GM18508 (cell line): Measurements from ENCODE around the gene MKRN2OS.

Experiments
- ATAC-seq: cut with Tn5 transposase; IDR thresholded peaks from one replicate; pipeline ENCODE4 v1.9.1; 2021; ENCODE audit warnings: moderate number of reproducible peaks; ENCODE audit not compliant: insufficient read depth, unreplicated experiment

The MKRN2OS gene, protein sequence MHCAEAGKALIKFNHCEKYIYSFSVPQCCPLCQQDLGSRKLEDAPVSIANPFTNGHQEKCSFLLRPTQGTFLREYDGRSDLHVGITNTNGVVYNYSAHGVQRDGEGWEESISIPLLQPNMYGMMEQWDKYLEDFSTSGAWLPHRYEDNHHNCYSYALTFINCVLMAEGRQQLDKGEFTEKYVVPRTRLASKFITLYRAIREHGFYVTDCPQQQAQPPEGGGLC

DNA sequence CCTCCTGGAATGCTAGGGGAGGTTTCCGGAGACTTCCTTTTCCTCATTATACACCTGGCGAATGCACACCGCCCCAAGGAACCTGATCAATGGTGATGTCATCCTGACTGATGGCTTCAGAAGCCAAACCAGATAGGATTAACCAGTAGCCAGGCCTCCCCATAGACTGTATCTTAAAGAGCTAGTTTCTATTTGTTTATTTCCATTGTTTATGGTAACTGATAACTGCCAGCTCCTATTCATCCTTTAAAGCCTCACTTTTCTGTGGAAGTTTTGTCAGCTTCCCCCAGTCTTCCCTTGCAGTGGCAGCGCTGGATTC, at the start of gene MKRN2OS:
Gene MKRN2OS (minus strand): TSS at position 27 of the 319 bp plus-strand sequence. CDS start 35 bp downstream, outside the sequence.
- no peak for ATAC-seq

DNA sequence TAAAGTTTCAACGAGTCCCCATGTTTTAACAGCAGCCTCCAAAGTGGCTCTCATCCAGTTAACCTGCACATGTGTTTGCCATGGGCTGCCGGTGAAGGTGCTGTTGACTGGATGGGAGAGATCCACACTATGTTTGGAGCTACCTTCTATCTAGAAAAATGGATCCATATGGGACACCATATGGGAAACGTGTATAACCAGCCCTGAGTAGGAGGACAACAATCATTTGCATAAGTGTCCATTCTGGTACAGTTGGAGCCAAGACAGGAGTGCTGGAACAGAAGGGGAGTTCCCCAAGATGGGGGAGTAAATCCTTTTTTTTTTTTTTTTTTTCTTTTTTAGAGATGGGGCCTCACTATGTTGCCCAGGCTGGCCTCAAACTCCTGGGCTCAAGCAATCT, 48.2 kb upstream of the MKRN2OS start:
- no peak for ATAC-seq

DNA sequence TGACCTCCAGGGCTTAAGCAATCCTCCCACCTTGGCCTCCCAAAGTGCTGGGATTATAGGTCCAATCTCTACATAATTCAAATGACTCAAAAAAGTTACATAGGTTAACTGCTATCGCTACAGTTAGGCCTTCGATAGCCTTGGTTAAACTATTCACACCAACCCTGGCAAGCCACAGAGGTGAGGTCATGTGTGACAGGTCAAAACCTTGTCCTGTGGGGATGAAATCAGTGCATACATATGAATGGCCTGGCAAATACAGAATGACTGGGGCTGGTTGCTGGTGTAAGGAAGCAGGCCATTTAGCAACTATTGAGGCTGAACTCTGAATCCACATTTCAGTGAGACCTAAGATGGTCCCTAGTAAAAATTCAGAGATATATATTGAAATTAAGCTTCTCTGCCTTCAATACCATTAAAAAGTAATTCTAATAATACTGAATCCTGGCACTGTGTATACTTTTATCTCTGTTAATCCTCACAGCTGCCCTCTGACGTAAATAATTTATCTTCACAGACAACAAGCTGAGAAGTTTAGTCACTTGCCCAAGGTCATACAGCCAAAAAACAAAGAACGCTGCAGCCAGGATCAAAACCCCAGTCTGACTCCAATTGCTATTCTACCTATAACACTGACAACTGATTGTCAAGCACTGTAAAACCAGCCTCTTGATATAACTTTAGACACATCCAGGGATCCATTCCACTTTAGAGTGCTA, 46.9 kb upstream of the MKRN2OS start:
- no peak for ATAC-seq

DNA sequence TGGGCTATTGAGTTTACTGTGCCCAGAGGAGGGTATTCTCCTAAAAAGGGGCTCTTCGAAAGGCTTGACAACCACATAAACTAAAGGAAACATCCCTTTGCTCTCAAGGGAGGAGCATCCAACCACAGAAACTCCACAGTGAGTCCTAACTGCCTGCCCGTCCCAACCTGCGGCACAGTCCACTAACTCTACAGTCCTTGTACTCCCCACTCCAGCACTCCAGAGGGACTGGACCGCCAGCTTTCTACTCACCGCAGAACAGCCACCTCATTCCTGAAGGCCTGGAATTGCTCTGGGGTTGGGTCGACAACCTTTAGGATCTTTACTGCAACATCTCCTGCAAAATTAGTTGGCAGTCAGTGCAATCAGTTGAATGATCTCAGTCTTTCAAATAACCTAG, 46.2 kb upstream of the MKRN2OS start:
- no peak for ATAC-seq

DNA sequence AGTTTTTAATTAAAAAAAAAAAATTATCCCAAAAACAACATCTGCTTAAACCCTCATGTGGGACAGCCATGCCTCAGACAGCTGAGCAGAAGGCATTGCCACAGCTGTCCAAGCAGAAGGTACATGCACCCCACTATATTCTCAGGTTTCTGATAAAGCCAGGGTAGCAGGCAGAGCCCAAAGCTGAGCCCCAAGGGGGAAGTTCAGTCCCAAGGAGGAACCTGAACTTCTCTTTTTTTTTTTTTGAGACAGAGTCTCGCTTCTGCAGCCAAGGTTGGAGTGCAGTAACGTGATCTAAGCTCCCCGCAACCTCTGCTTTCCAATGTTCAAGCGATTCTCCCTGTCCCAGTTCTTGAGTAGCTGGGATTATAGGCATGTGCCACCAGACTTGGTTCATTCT, 44.8 kb upstream of the MKRN2OS start:
- no peak for ATAC-seq

DNA sequence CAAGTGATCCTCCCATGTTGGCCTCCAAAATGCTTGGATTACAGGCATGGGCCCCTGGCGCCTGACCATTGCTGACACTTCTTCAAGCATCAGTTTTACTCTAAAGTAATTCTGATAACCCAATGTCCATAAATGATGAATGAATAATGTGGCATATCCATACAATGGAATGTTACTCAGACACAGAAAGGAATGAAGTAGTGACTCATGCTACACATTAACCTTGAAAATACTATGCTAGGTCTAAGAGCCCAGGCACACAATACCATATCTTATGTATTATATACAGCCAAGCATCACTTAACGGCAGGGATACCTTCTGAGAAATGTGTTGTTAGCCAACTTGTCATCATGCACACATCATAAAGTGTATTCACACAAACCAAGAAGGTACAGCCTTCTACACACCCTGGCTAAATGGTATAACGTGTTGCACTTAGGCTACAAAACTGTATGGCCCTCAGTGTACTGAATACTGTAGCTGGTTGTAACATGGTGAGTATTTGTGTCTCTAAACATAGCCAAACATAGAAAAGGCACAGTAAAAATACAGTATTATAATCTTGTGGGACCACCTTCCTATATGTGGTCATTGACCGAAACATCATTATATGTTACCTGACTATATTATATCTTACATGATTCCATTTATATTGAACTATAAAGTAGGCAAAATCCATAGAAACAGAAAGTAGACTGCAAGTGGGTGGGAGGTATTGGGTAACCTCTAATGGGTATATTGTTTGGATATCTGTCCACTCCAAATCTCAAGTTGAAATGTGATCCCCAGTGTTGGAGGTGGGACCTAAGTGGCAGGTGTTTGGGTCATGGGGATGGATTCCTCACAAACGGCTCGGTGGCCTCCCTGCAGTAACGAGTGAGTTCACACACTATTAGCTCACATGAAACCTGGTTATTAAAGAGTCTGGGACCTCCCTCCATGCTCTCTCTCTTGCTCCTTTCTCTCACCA, 43.0 kb upstream of the MKRN2OS start:
- no peak for ATAC-seq

DNA sequence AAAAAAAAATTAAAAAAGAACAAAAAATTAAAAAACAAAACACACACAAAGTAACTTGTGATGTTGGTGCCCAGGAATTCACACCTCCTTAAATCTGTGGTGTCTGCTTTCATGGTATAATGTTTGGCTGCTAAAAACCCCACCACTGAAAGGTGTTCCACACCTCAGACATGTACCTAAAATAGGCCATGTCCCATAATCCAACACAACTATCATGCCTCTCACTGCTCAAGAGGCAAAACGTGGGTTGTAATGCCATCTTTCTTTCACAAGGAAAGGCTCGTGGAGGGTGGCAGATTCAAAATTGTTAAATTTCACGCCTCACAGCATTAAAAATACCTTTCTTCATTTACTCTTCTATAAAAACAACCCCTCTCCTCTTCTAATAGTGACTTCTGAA, 41.1 kb upstream of the MKRN2OS start:
- no peak for ATAC-seq

DNA sequence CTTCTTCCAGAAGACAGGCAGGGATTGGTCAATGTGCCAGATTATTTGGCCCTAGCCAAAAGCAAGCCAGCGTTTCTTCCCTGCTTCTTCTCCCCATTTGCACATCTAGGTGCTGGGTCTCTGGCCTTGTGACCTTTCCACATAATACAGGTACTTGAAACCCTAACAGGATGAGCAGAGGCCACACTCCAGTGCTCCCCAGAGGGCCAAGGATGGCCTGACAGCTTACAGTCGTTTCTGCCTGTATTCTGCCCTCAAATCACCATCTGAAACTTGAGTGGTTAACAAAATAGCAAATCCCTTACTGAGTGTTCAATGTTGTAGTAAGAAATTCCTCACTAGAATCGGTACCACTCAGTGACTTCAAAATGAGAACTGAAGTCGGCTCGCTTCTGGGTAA, 40.7 kb upstream of the MKRN2OS start:
- ATAC-seq = no peak

DNA sequence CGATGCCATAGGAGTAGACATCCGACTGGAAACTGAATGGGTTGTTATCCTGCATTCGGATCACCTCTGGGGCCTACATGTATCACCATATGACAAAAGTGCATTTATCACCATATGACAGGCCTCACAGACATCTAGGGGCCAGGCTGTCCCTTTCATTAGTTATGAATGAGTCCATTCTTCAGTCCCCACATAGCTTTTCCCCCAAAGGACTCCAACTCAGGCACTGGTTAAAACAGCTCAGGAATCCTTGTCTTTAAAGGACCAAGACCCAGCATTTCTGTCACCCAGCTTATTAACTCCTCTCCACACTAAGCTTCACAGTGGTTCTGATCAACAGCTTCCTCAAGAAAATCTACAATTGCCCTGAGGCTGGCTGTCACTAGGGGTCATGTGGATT, 39.9 kb upstream of the MKRN2OS start:
- ATAC-seq = no peak

DNA sequence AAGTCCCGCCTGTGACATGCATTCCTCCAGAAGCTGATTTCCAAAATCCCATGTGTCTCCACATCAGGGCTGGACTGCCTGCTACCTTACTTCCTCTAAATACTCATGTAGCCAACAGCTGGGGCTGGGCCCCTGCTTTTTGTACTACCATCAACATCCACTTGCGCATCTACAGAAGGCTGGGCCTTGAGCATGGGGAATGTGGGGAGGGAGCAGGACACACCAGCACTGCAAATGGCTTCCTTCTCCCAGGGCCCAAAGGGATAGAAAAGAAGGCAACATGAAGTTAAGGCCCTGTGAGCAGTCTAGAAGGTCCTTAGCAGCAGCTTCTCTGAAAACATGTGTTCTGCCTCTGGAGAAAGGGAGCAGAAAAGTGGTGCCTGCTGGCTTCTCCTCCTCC, 38.8 kb upstream of the MKRN2OS start:
- ATAC-seq = no peak

DNA sequence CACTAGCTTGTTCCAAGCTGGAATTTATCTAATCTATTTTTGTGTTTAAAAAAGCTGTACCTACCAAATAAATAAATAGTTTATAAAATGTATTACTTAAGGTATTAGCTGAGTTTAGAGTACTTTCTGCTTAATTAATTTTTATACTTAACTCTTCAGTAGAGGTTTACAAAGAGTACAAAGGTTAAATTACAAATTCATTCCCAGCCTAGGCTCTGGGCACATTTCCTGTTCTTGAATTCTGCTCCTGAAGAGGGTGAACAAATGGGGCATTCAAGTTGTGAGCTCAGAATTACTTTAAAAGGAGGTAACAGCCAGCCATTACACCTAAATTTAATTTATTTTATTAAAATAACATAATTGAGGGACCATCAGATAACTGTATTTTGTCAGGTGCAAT, 38.0 kb upstream of the MKRN2OS start:
- ATAC-seq = no peak

DNA sequence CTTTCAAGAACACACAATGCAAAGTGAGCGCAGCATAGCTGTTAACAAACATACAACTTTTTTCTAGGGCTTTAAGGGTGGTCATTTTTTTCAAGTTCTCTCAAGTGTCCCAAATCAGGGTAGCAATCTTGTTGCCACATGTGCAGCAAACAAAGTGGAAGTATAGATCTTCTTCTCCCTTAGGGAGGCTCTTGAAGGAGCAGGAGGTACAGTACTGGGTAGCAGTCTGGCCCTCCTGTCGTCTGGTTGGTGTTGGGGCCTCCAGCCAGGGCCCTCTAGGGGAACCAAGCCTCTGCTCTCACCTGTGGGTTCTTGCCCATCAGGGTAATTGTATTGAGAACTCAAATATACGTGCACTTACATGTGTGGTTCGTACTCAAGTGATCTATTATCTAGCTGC, 37.4 kb upstream of the MKRN2OS start:
- ATAC-seq = no peak

DNA sequence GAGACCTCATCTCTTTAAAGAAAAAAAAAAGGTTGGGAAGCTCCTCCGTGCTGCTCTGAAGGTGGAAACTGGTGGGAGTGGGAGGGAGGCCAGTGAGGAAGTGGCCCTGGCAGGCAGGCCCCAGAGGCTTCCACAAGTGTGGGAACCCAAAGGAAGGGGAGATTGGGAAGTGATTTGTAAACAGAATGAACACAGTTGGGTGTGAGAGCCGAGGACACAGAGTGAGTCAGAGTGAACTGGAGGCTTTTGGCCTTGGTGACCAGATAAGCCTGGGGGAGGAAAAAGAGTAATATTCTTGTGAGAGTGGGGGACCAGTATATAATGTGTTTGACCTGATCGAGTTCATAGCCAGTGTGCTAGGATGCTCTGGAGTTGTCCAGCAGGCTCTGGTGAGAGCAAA, 34.6 kb upstream of the MKRN2OS start:
- no peak for ATAC-seq

DNA sequence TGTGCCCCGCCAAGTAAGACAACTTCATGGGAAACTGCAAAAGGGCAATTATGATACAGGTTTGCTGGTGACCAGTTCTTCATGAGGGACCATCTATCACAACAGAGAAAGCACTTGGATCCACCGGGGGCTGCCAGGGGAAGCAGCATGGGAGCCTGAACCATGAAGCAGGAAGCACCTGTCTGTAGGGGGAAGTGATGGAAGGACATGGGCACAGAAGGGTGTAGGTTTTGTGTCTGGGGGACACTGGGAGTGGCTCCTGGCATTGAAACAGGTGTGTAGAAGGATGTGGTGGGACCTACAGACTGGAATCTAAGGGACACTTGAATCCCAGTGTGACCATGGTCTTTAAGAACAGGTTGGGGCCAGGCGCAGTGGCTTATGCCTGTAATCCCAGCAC, 34.2 kb upstream of the MKRN2OS start:
- ATAC-seq = no peak

DNA sequence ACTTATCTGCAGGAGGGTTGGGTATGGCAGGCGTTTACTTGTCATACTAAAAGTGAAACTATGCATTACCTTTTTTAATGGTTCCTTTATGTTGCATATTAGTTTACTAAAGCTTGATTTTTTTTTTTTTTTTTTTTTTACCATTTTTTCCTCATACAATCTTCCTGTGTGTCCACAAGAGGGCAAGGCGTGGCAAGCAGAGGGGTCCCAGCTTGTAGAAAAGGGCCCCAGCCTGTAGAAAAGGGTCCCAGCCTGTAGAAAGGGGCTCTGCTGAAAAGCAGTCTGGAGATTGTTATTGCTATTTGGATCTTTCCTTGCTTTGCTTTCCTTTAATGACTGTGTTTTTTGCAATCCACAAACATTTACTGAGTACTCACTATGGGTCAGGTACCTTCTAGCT, 33.4 kb upstream of the MKRN2OS start:
- no peak for ATAC-seq

DNA sequence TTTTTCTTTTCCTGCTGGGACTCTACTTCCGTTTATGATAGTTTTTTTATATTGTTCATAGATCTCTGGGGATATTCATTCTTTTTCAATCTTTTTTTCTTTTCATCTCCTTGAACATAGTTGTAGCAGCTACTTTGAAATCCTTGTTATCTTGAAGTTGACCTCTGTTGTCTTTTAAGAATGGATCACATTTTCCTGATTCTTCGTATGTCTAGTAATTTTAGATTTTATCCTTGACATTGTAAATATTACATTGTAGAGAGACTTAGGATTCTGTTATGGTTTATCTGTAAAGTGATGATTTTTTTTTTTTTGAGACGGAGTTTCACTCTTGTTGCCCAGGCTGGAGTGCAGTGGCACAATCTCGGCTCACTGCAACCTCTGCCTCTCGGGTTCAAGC, 32.1 kb upstream of the MKRN2OS start:
- ATAC-seq = no peak

DNA sequence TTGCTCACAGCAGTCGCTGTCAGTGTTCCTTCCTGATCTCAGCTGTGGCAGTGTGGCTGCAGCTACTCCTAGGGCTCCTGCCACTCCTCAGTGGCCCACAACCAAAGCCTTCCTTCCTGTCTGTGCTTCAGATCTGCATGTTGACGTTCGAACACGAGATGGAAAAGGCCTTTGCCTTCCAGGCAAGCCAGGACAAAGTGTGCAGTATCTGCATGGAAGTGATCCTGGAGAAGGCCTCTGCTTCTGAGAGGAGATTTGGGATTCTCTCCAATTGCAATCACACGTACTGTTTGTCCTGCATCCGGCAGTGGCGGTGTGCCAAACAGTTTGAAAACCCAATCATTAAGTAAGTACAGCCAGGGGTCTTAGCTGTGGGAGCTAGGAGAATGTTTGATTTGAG, 29.4 kb upstream of the MKRN2OS start:
- ATAC-seq = no peak

DNA sequence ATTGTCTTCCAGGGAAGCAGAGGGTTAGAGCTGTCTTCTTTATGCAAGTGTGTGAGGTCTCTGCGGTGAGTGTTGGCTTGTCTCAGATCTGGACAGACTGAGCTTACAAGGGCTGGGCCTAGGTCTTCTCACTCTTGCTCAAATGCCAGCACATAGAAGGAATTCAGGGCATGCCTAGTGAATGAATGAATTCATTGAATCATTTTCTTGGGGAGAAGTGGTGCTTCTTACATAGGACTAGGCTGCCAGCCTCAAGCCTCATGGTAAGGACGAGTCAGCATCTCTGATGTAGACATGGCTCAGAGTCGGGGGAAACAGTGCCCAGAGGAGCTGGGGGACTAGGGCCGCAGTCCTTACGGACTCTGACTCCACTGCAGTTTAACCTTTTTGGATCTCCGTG, 28.8 kb upstream of the MKRN2OS start:
- ATAC-seq = no peak

DNA sequence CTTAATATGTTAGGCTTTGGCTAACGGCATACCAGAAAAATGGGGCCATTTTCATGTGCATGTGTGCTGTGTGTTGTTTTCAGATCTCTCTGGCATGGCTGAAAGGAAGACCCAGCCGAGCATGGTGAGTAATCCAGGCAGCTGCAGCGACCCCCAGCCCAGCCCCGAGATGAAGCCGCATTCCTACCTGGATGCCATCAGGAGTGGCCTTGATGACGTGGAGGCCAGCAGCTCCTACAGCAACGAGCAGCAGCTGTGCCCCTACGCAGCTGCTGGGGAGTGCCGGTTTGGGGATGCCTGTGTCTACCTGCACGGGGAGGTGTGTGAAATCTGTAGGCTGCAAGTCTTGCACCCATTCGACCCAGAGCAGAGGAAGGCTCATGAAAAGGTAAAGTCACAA, 26.7 kb upstream of the MKRN2OS start:
- ATAC-seq = no peak

DNA sequence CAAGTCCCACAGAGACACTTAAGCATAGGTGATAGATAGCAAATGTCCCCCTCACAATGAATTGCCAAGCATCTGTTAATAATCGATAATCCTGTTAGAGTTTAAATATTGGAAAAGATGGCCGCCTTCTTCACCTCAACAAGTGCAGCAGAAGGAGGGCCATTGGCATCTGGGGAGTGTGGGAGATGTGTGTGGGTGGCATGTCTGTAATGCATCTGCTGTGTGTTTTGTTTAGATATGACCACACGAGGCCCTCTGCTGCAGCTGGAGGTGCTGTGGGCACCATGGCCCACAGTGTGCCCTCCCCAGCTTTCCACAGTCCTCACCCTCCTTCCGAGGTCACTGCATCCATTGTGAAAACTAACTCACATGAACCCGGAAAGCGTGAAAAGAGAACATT, 24.5 kb upstream of the MKRN2OS start:
- ATAC-seq = no peak

DNA sequence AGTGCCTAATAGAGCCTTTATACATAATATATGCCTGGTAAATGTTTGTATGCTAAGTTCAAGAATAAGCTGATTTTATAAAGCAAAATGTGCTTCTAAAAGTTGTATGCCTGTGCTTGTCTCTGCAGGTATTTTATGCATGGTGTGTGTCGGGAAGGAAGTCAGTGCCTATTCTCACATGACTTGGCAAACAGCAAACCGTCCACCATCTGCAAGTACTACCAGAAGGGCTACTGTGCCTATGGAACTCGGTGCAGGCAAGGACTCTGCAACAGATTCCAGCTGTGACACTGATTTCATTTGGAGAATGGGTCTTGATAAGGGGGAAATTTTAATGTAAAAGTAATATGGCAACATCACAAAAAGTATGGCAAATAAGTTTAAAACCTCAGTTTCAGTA, 23.4 kb upstream of the MKRN2OS start:
- no peak for ATAC-seq
